Measurements from ENCODE around the gene KCNH6.

KCNH6 gene

GRCh38 chr17:63561819-63562218 lies 38.7 kb downstream of the KCNH6 start:
- DNase-seq (ENCODE audit: low read depth): no peak
- no peak for TF ChIP-seq CTCF (IDR thresholded peaks at IDR 0.05; ENCODE audit: low read depth, low read length, missing control alignments)
- no peak overlapping the region for H3K4me3 ChIP-seq (ENCODE audit: low read depth, low read length)

GRCh38 chr17:63563339-63563738 lies 40.2 kb downstream of the KCNH6 start:
- no peak for TF ChIP-seq CTCF (IDR thresholded peaks at IDR 0.05; ENCODE audit: low read depth, low read length, missing control alignments)
- DNase-seq (ENCODE audit: low read depth): no peak

GRCh38 chr17:63564562-63564961 lies 41.4 kb downstream of the KCNH6 start:
- H3K4me3 ChIP-seq (ENCODE audit: low read depth, low read length): no peak overlapping the region
- TF ChIP-seq CTCF (IDR thresholded peaks at IDR 0.05; ENCODE audit: low read depth, low read length, missing control alignments): no peak
- DNase-seq (ENCODE audit: low read depth): no peak

More at GRCh38 chr17:63563339-63563738, 40.2 kb downstream of the KCNH6 start:
- no peak overlapping the region for H3K4me3 ChIP-seq (ENCODE audit: low read depth, low read length)

DNA sequence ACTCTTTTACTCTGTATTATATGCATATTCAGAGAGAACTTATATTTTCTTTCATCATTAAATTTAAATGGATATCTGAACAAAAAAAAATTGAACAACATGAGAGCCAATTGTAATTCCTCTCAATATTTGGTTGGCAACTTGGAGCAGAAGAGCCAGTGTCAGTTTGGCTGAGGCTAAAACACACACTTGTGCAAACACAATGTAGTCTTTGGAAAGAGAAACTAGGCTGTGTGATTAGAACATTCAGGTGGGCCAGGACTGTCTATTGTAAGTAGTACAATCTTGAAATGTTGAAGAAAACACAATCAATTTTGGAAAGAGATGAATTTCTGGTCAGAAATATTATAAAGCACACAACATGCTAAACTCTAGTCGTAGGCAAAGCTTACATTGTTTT lies 44.1 kb downstream of the KCNH6 start:
- TF ChIP-seq CTCF (IDR thresholded peaks at IDR 0.05; ENCODE audit: low read depth, low read length, missing control alignments): no peak
- DNase-seq (ENCODE audit: low read depth): no peak
- H3K4me3 ChIP-seq (ENCODE audit: low read depth, low read length): no peak overlapping the region

GRCh38 chr17:63568563-63568962 lies 45.4 kb downstream of the KCNH6 start:
- no peak for TF ChIP-seq CTCF (IDR thresholded peaks at IDR 0.05; ENCODE audit: low read depth, low read length, missing control alignments)
- H3K4me3 ChIP-seq (ENCODE audit: low read depth, low read length): no peak overlapping the region
- no peak for DNase-seq (ENCODE audit: low read depth)

GRCh38 chr17:63571632-63572310 lies 48.6 kb downstream of the KCNH6 start:
- no peak for TF ChIP-seq CTCF (IDR thresholded peaks at IDR 0.05; ENCODE audit: low read depth, low read length, missing control alignments)
- DNase-seq (ENCODE audit: low read depth): no peak
- H3K4me3 ChIP-seq (ENCODE audit: low read depth, low read length): no peak overlapping the region

- no peak overlapping the region for H3K4me3 ChIP-seq (ENCODE audit: low read depth, low read length)
- no peak for DNase-seq (ENCODE audit: low read depth)
- peak; percentile 19 for TF ChIP-seq CTCF (IDR thresholded peaks at IDR 0.05; ENCODE audit: low read depth, low read length, missing control alignments)
These were observed 50.5 kb downstream of the KCNH6 start for GRCh38 chr17:63573634-63574033.
